Retinal pigment epithelial cell (primary cell): ENCODE results near the gene TRPM3.
A peak's percentile ranks its signal among the peaks of the same experiment; 100 is the strongest.

ENCODE experiments used
- DNase-seq: peaks from one replicate; pipeline ENCODE4 v3.0.0-alpha.2; 2010; ENCODE audit warnings: low read depth
- H3K4me3 ChIP-seq: 2 replicates; pipeline ENCODE4 v1.5.1; 2011; ENCODE audit warnings: mild to moderate bottlenecking, low read length, control low read depth, moderate library complexity
- TF ChIP-seq, protein P1 (sequence below): conservative IDR thresholded peaks from 2 replicates; pipeline ENCODE4 v1.5.1; 2011; ENCODE audit warnings: low read depth, low read length, control low read depth, inconsistent platforms

TRPM3 gene

DNA sequence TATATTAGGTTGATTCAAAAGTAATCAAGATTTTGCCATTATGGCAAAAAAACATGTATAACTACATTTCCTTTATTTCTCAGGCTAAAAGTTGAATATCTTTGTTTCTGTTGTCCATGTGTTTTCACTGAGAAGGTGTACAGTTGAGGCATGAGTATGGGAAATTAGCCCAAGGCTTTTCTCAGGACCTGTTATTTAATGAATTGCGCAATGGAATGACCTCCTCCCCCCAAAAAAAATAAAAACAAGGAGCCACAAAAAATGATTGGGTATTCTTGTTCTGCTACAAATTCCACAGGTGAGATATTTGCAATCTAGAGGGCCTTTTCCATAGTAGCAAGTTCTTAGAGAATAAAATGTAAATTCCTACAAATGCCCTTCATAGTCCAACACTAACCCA is 186.8 kb downstream of the TRPM3 start:
- TF ChIP-seq, protein P1, sequence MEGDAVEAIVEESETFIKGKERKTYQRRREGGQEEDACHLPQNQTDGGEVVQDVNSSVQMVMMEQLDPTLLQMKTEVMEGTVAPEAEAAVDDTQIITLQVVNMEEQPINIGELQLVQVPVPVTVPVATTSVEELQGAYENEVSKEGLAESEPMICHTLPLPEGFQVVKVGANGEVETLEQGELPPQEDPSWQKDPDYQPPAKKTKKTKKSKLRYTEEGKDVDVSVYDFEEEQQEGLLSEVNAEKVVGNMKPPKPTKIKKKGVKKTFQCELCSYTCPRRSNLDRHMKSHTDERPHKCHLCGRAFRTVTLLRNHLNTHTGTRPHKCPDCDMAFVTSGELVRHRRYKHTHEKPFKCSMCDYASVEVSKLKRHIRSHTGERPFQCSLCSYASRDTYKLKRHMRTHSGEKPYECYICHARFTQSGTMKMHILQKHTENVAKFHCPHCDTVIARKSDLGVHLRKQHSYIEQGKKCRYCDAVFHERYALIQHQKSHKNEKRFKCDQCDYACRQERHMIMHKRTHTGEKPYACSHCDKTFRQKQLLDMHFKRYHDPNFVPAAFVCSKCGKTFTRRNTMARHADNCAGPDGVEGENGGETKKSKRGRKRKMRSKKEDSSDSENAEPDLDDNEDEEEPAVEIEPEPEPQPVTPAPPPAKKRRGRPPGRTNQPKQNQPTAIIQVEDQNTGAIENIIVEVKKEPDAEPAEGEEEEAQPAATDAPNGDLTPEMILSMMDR, result no peak
- DNase-seq, result no peak
- H3K4me3 ChIP-seq, result no peak overlapping the region

DNA sequence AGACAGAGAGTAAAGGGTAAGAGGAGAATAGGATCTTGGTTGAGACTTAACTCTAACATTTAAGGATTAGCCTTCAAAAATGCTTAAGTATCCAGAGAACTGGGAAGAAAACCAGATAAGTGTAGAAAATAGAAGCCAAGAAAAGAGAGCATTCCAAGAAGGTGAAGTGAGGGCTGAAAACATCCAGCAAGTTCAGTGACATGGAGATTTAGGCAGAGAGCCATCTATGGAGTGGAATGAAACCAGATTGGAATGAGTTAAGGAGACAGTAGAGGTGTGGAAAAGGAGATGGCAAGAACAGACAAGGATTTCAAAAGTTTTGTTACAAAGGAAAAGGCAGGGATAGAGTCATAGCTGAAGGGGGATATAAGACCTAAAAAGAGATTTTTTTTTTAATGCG is 188.1 kb downstream of the TRPM3 start:
- no peak for DNase-seq
- TF ChIP-seq, protein P1, result no peak
- no peak overlapping the region for H3K4me3 ChIP-seq

DNA sequence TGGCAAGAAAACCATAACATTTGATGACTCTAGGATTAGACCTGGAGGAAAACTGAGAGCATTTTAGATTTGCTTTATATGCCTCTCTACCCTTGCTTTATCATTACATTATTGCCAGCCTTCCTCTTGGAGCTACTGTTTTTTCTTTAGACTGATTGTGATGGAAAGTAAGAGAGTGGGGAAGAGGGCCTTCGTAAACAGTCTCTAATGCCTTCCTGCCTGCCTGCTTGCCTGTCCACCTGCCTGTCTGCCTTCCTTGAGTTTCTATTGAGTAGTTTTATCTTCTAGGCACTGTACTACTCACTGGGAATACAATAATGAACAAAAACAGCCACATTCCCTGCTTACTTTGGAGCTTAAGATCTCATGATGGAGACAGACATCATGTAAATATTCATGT is 189.3 kb downstream of the TRPM3 start:
- DNase-seq, result no peak
- no peak overlapping the region for H3K4me3 ChIP-seq
- TF ChIP-seq, protein P1, result no peak

DNA sequence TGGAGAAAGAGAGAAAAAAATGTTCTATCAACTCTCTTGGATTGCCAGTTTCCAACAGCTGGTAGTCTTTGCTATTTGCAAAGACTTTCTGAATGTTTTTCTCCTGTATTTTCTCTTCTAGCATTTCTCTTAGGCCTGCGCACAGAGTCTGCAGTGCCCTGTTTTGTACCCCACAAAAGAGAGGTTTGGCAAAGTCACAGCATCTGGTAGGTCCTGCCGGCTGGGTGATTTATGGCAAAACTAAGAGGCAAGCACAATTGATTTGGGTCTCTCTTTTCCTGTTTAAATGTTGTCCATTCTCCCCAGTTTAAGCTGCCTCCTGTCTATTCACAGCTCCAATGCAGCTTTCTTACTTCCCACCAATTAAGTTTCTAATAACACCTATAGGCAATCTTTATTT is 193.9 kb downstream of the TRPM3 start:
- DNase-seq, result no peak
- TF ChIP-seq, protein P1, result no peak
- H3K4me3 ChIP-seq, result no peak overlapping the region

DNA sequence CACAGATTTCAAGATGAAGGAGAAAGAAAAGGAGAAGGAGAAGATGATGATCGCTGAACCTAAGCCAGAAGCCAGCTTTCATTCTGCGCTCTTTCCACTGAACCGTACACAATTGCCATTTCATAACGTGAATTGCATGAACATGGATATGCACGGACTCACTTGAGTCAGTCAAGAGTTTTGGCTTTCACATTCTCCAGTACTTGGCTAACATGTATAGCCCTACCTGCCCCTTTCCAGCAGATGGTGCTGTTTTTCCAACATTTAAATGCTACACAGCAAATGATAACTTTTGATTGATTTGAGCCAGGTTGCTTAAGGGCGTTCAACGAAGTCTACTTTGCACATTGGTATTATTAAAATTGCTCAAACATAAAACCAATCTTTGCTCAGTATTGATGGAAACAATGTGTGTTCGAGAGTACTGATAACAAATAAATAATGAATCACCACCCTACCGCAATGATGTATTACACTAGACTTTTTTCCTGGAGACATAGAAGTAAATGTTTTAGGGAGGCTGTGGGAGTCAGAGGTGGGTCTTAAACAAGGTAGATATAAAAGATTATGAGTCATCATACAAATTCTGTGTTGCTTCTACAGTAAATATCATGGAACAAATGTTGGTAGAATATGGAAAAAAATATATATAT is 196.4 kb downstream of the TRPM3 start:
- DNase-seq, result peak; percentile 73
- TF ChIP-seq, protein P1, result peak; percentile 90
- H3K4me3 ChIP-seq, result peak overlapping the region; percentile 37

DNA sequence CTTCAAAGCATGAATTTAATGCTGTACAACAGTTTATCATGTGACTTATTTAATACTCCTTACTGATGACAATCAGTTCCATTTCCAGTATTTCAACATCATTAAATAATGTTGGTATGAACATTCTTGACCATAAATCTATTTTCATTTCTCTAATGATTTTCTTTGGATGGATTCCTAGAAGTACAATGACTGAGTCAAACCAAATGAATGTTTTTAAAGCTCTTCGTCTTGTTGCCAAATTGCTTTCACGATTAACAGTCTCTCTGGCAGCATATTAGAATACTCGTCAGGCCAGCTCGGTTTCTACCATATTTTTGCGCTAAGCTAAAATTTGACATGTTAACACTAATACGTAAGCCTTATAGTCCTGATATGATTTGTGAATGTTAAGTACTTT is 197.0 kb downstream of the TRPM3 start:
- H3K4me3 ChIP-seq, result peak overlapping the region; percentile 37
- DNase-seq, result peak; percentile 96
- TF ChIP-seq, protein P1, result no peak

DNA sequence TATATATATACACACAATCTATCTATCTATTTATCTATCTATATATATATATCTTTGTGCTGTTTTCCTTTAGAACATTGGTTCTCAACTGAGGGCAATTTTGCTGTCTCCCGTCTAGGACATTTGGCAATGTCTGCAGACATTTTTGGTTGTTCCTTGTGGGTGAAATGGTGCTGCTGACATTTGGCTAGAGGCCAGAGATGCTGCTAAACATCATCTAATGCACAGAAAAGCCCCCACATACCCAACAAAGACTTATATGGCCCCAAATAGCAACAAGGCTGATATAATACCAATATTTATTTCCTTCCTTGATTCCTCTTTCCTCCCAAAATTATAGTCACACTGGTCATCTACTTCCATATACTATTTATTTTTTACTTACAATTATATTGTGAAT is 197.5 kb downstream of the TRPM3 start:
- DNase-seq, result no peak
- peak overlapping the region; percentile 22 for H3K4me3 ChIP-seq
- TF ChIP-seq, protein P1, result no peak
